ENCODE measurements around the gene LEPR.

- TF ChIP-seq CTCF (conservative IDR thresholded peaks at IDR 0.05 in 1 of 2, IDR thresholded peaks at IDR 0.05 in 1 of 2; ENCODE audit: low read depth in 1 of 2, low read length in 2 of 2) (no peak), EZH2 (IDR thresholded peaks at IDR 0.05; ENCODE audit: low read length, missing control alignments) (no peak)
Measured at GRCh38 chr1:65387821-65388220, 32.6 kb upstream of the LEPR start.
